HepG2 (cell line): ENCODE measurements around the gene GPD1. TPM values are rescaled to one million over a fixed set of nuclear protein-coding genes. Genes with fewer than 3 reads are reported as not detected.
A peak's percentile ranks its signal among the peaks of the same experiment; 100 is the strongest.

Source experiments
- ARNTL ChIP-seq: sonication (generic); formaldehyde crosslinking; IDR thresholded peaks from 2 replicates; pipeline ENCODE4 v1.4.0; 2020; ENCODE audit warnings: mild to moderate bottlenecking, missing genetic modification reagents
- CEBPG ChIP-seq: IDR thresholded peaks from 2 replicates; pipeline ENCODE4 v1.6.1; 2016
- DR1 ChIP-seq: sonication (generic); formaldehyde crosslinking; IDR thresholded peaks from 2 replicates; pipeline ENCODE4 v1.8.0; 2021; ENCODE audit warnings: mild to moderate bottlenecking, missing genetic modification reagents, inconsistent platforms
- HCFC1 ChIP-seq: fragments of 150-350 bp; IDR thresholded peaks from 2 replicates; pipeline ENCODE4 v1.6.1; 2014; ENCODE audit warnings: low read depth, low read length
- HNF4A ChIP-seq: sonication (generic); formaldehyde crosslinking; IDR thresholded peaks from 2 replicates; pipeline ENCODE4 v1.4.0; 2020; ENCODE audit warnings: missing genetic modification reagents
- IKZF4 ChIP-seq: sonication (generic); formaldehyde crosslinking; IDR thresholded peaks from 2 replicates; pipeline ENCODE4 v1.5.1; 2020; ENCODE audit warnings: borderline replicate concordance, mild to moderate bottlenecking, low read depth, missing genetic modification reagents; ENCODE audit errors: not compliant biosample characterization
- KDM2A ChIP-seq: sonication (generic); formaldehyde crosslinking; IDR thresholded peaks from 2 replicates; pipeline ENCODE4 v1.4.0; 2020; ENCODE audit warnings: low read depth, missing genetic modification reagents, borderline replicate concordance
- NONO ChIP-seq, 2 experiments: fragments of 450-650 bp in 1 of 2; sonication (generic) in 1 of 2; formaldehyde crosslinking in 1 of 2; IDR thresholded peaks in 1 of 2; conservative IDR thresholded peaks in 1 of 2; 2 replicates each; pipeline versions ENCODE4 v1.6.1 to v1.8.0; 2017 to 2022; ENCODE audit warnings: mild to moderate bottlenecking in 1 of 2, missing genetic modification reagents in 1 of 2, moderate library complexity in 1 of 2
- NPAS2 ChIP-seq: sonication (generic); formaldehyde crosslinking; IDR thresholded peaks from 2 replicates; pipeline ENCODE4 v1.8.0; 2022; ENCODE audit warnings: mild to moderate bottlenecking, missing genetic modification reagents, borderline replicate concordance
- SMAD3 ChIP-seq: sonication (generic); formaldehyde crosslinking; IDR thresholded peaks from 2 replicates; pipeline ENCODE4 v1.4.0; 2020; ENCODE audit warnings: missing genetic modification reagents
- SNRNP70 ChIP-seq: fragments of 200-400 bp; formaldehyde crosslinking; IDR thresholded peaks from 2 replicates; pipeline ENCODE4 v1.6.1; 2017; ENCODE audit warnings: mild to moderate bottlenecking, low read depth, low read length, moderate library complexity
- SRSF1 ChIP-seq: fragments of 200-400 bp; formaldehyde crosslinking; optimal IDR thresholded peaks from 2 replicates; pipeline ENCODE3; 2017; ENCODE audit warnings: mild to moderate bottlenecking, low read depth, low read length, moderate library complexity
- SSRP1 ChIP-seq: IDR thresholded peaks from 2 replicates; pipeline ENCODE4 v1.6.1; 2016; ENCODE audit warnings: control low read depth
- THAP11 ChIP-seq: IDR thresholded peaks from 2 replicates; pipeline ENCODE4 v1.6.1; 2016; ENCODE audit warnings: missing biosample characterization, missing genetic modification reagents
- ZFYVE20 ChIP-seq: sonication (generic); formaldehyde crosslinking; IDR thresholded peaks from 2 replicates; pipeline ENCODE4 v1.8.0; 2023; ENCODE audit warnings: low read depth, mild to moderate bottlenecking, moderate library complexity, missing genetic modification reagents, borderline replicate concordance
- ZNF180 ChIP-seq: sonication (generic); formaldehyde crosslinking; IDR thresholded peaks from 2 replicates; pipeline ENCODE4 v1.4.0; 2020; ENCODE audit warnings: low read depth, missing genetic modification reagents, borderline replicate concordance
- ZNF296 ChIP-seq: sonication (generic); formaldehyde crosslinking; conservative IDR thresholded peaks from 2 replicates; pipeline ENCODE4 v1.5.0; 2020; ENCODE audit warnings: mild to moderate bottlenecking, missing genetic modification reagents
- ZNF383 ChIP-seq: sonication (generic); formaldehyde crosslinking; IDR thresholded peaks from 2 replicates; pipeline ENCODE4 v1.4.0; 2020; ENCODE audit warnings: missing genetic modification reagents, mild to moderate bottlenecking, borderline replicate concordance
- ZNF441 ChIP-seq: sonication (generic); formaldehyde crosslinking; IDR thresholded peaks from 2 replicates; pipeline ENCODE4 v1.7.0; 2021; ENCODE audit warnings: missing genetic modification reagents, borderline replicate concordance
- ZNF879 ChIP-seq: sonication (generic); formaldehyde crosslinking; IDR thresholded peaks from 2 replicates; pipeline ENCODE4 v1.8.1; 2023; ENCODE audit warnings: missing genetic modification reagents
- ZZZ3 ChIP-seq: sonication (generic); formaldehyde crosslinking; IDR thresholded peaks from 2 replicates; pipeline ENCODE4 v1.4.0; 2020; ENCODE audit warnings: missing genetic modification reagents, mild to moderate bottlenecking, borderline replicate concordance
- polyA plus RNA-seq, 8 experiments: library from polyadenylated mRNA; depleted of rRNA in 3 of 8; stranded (reverse) in 7 of 8; unstranded in 1 of 8; fragments of >200 nt; fragmentation: Illumina TruSeq in 4 of 8; extraction: Trizol in 4 of 8; gene quantifications; 2 replicates each; pipeline versions ENCODE4 v1.2.1 to v1.2.3, GENCODE V29; 2011 to 2016; ENCODE audit warnings: low read depth in 4 of 8, missing spikeins in 1 of 8, mixed read lengths in 1 of 8; ENCODE audit not compliant: insufficient read depth in 1 of 8
- total RNA-seq, 5 experiments: library from RNA; depleted of rRNA; stranded (reverse); fragments of >200 nt; fragmentation: Illumina TruSeq; extraction: Trizol; gene quantifications; 2 replicates each; pipeline ENCODE4 v1.2.3, GENCODE V29; 2016; ENCODE audit warnings: low read depth in 1 of 5
- TF ChIP-seq, protein P1 (sequence below): sonication (generic); formaldehyde crosslinking; IDR thresholded peaks from 2 replicates; pipeline ENCODE4 v1.5.1; 2020; ENCODE audit warnings: mild to moderate bottlenecking, missing genetic modification reagents, moderate library complexity
- TF ChIP-seq, protein P2 (sequence below): sonication (generic); formaldehyde crosslinking; IDR thresholded peaks from 2 replicates; pipeline ENCODE4 v1.4.0; 2020; ENCODE audit warnings: missing genetic modification reagents, mild to moderate bottlenecking, borderline replicate concordance
- TF ChIP-seq, protein P3 (sequence below): fragments of 450-650 bp; IDR thresholded peaks from 2 replicates; pipeline ENCODE4 v1.6.1; 2016

Gene GPD1
- total and polyA plus RNA-seq, 2 of the 13 experiments (the other 11 are each of a cell fraction or from before 2014, with no cell fraction given), result 3.7 to 30.6 TPM

DNA sequence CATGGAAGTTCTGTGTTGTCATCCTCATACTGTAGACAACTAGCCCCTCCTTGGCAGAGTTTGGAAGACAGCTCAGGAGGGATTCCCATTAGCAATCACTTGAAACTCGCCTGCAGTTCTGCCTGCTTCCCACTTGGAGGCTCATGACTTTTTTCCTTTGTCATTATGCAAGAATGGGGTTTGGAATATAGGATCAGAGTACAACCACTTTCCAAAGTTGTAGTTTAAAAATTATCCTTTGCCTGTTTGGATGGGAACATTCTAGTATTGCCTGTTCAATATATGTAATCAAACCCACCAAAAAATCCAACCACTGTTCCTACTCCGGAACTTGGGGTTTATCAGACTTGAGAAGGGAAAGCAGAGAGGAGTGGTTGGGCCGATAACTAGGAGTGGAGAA, 2.1 kb upstream of the GPD1 start (continued):
- TF ChIP-seq SMAD3 (CRISPR knock-in tag), result no peak
- no peak for TF ChIP-seq ZZZ3
- no peak for TF ChIP-seq NONO (IDR thresholded peaks at IDR 0.05)
- no peak for TF ChIP-seq NONO (CRISPR knock-in tag; conservative IDR thresholded peaks at IDR 0.05)
- no peak for TF ChIP-seq SSRP1 (CRISPR knock-in tag)
- no peak for TF ChIP-seq SRSF1
- no peak for TF ChIP-seq IKZF4 (CRISPR knock-in tag)
- no peak for TF ChIP-seq ZFYVE20 (CRISPR knock-in tag)
- TF ChIP-seq ZNF879 (CRISPR knock-in tag), result no peak
- no peak for TF ChIP-seq ZNF296
- TF ChIP-seq, protein P1, sequence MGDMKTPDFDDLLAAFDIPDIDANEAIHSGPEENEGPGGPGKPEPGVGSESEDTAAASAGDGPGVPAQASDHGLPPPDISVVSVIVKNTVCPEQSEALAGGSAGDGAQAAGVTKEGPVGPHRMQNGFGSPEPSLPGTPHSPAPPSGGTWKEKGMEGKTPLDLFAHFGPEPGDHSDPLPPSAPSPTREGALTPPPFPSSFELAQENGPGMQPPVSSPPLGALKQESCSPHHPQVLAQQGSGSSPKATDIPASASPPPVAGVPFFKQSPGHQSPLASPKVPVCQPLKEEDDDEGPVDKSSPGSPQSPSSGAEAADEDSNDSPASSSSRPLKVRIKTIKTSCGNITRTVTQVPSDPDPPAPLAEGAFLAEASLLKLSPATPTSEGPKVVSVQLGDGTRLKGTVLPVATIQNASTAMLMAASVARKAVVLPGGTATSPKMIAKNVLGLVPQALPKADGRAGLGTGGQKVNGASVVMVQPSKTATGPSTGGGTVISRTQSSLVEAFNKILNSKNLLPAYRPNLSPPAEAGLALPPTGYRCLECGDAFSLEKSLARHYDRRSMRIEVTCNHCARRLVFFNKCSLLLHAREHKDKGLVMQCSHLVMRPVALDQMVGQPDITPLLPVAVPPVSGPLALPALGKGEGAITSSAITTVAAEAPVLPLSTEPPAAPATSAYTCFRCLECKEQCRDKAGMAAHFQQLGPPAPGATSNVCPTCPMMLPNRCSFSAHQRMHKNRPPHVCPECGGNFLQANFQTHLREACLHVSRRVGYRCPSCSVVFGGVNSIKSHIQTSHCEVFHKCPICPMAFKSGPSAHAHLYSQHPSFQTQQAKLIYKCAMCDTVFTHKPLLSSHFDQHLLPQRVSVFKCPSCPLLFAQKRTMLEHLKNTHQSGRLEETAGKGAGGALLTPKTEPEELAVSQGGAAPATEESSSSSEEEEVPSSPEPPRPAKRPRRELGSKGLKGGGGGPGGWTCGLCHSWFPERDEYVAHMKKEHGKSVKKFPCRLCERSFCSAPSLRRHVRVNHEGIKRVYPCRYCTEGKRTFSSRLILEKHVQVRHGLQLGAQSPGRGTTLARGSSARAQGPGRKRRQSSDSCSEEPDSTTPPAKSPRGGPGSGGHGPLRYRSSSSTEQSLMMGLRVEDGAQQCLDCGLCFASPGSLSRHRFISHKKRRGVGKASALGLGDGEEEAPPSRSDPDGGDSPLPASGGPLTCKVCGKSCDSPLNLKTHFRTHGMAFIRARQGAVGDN (CRISPR knock-in tag), result no peak
- TF ChIP-seq, protein P2, sequence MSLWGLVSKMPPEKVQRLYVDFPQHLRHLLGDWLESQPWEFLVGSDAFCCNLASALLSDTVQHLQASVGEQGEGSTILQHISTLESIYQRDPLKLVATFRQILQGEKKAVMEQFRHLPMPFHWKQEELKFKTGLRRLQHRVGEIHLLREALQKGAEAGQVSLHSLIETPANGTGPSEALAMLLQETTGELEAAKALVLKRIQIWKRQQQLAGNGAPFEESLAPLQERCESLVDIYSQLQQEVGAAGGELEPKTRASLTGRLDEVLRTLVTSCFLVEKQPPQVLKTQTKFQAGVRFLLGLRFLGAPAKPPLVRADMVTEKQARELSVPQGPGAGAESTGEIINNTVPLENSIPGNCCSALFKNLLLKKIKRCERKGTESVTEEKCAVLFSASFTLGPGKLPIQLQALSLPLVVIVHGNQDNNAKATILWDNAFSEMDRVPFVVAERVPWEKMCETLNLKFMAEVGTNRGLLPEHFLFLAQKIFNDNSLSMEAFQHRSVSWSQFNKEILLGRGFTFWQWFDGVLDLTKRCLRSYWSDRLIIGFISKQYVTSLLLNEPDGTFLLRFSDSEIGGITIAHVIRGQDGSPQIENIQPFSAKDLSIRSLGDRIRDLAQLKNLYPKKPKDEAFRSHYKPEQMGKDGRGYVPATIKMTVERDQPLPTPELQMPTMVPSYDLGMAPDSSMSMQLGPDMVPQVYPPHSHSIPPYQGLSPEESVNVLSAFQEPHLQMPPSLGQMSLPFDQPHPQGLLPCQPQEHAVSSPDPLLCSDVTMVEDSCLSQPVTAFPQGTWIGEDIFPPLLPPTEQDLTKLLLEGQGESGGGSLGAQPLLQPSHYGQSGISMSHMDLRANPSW (CRISPR knock-in tag), result no peak
- no peak for TF ChIP-seq NPAS2
- TF ChIP-seq ZNF441 (CRISPR knock-in tag), result no peak
- no peak for TF ChIP-seq ARNTL (CRISPR knock-in tag)
- TF ChIP-seq, protein P3, sequence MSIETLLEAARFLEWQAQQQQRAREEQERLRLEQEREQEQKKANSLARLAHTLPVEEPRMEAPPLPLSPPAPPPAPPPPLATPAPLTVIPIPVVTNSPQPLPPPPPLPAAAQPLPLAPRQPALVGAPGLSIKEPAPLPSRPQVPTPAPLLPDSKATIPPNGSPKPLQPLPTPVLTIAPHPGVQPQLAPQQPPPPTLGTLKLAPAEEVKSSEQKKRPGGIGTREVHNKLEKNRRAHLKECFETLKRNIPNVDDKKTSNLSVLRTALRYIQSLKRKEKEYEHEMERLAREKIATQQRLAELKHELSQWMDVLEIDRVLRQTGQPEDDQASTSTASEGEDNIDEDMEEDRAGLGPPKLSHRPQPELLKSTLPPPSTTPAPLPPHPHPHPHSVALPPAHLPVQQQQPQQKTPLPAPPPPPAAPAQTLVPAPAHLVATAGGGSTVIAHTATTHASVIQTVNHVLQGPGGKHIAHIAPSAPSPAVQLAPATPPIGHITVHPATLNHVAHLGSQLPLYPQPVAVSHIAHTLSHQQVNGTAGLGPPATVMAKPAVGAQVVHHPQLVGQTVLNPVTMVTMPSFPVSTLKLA, result no peak
- TF ChIP-seq SNRNP70, result no peak
- no peak for TF ChIP-seq DR1 (CRISPR knock-in tag)
- TF ChIP-seq ZNF180 (CRISPR knock-in tag), result no peak
- no peak for TF ChIP-seq HCFC1
- TF ChIP-seq ZNF383 (CRISPR knock-in tag), result no peak
- peak; percentile 77 for TF ChIP-seq HNF4A
- TF ChIP-seq KDM2A (CRISPR knock-in tag), result no peak
- TF ChIP-seq THAP11 (CRISPR knock-in tag), result peak; percentile 22; the same call in 1 of the 2 replicates
- TF ChIP-seq CEBPG (CRISPR knock-in tag), result peak; percentile 80
